ENCODE results near the gene RBMX.

GRCh38 chrX:136880452-136881013 lies at the start of gene RBMX:
- TF ChIP-seq POLR2A (IDR thresholded peaks at IDR 0.05) (peak; percentile 87 to 93), EP300 (IDR thresholded peaks at IDR 0.05) (peak; percentile 18 to 99)
- TF ChIP-seq, protein P1, sequence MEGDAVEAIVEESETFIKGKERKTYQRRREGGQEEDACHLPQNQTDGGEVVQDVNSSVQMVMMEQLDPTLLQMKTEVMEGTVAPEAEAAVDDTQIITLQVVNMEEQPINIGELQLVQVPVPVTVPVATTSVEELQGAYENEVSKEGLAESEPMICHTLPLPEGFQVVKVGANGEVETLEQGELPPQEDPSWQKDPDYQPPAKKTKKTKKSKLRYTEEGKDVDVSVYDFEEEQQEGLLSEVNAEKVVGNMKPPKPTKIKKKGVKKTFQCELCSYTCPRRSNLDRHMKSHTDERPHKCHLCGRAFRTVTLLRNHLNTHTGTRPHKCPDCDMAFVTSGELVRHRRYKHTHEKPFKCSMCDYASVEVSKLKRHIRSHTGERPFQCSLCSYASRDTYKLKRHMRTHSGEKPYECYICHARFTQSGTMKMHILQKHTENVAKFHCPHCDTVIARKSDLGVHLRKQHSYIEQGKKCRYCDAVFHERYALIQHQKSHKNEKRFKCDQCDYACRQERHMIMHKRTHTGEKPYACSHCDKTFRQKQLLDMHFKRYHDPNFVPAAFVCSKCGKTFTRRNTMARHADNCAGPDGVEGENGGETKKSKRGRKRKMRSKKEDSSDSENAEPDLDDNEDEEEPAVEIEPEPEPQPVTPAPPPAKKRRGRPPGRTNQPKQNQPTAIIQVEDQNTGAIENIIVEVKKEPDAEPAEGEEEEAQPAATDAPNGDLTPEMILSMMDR (IDR thresholded peaks at IDR 0.05): no peak
